Myocyte (in vitro differentiated cells): ENCODE measurements around the gene CHRNA4. TPM values are rescaled to one million over a fixed set of nuclear protein-coding genes. Genes with fewer than 3 reads are reported as not detected.
A peak's percentile ranks its signal among the peaks of the same experiment; 100 is the strongest.
"Not testable (repeated sequence)": the region's sequence is repeated elsewhere in the genome, so short reads cannot be mapped to it uniquely, and the experiment has no call there.

Experiments
- DNase-seq: peaks from one replicate; pipeline ENCODE4 v3.0.0-alpha.2; 2012; ENCODE audit warnings: low read depth
- total RNA-seq: library from RNA; depleted of rRNA; stranded (reverse); fragments of >200 nt; gene quantifications from 2 replicates; pipeline ENCODE4 v1.2.3, GENCODE V29; 2014

The CHRNA4 gene
- total RNA-seq, 1 donor from 2014 or later = not detected

- no peak for DNase-seq
Observed at GRCh38 chr20:63398744-63399514, 37.8 kb upstream of the CHRNA4 start.

GRCh38 chr20:63397946-63398450 is 36.8 kb upstream of the CHRNA4 start:
- DNase-seq = no peak

- DNase-seq = no peak
Observed at GRCh38 chr20:63397155-63397843, 36.1 kb upstream of the CHRNA4 start.

- no peak for DNase-seq
Observed at GRCh38 chr20:63396300-63396699, 35.2 kb upstream of the CHRNA4 start.

GRCh38 chr20:63395723-63396122 is 34.6 kb upstream of the CHRNA4 start:
- no peak for DNase-seq

- no peak for DNase-seq
Observed at GRCh38 chr20:63394920-63395455, 33.8 kb upstream of the CHRNA4 start.

GRCh38 chr20:63394069-63394919 is 33.1 kb upstream of the CHRNA4 start:
- DNase-seq = no peak

GRCh38 chr20:63393566-63393965 is 32.4 kb upstream of the CHRNA4 start:
- DNase-seq = no peak

- DNase-seq = no peak
Observed at GRCh38 chr20:63392465-63393365, 31.6 kb upstream of the CHRNA4 start.

GRCh38 chr20:63387917-63388316 is 26.8 kb upstream of the CHRNA4 start:
- no peak for DNase-seq

GRCh38 chr20:63387393-63387792 is 26.2 kb upstream of the CHRNA4 start:
- DNase-seq = no peak

GRCh38 chr20:63386491-63386890 is 25.3 kb upstream of the CHRNA4 start:
- no peak for DNase-seq

GRCh38 chr20:63385819-63386218 is 24.7 kb upstream of the CHRNA4 start:
- no peak for DNase-seq

GRCh38 chr20:63384336-63384735 is 23.2 kb upstream of the CHRNA4 start:
- DNase-seq = no peak

GRCh38 chr20:63383556-63383955 is 22.4 kb upstream of the CHRNA4 start:
- no peak for DNase-seq

- no peak for DNase-seq
Observed at GRCh38 chr20:63382551-63383300, 21.6 kb upstream of the CHRNA4 start.

GRCh38 chr20:63381781-63382431 is 20.8 kb upstream of the CHRNA4 start:
- DNase-seq = peak; percentile 11

GRCh38 chr20:63380346-63380870 is 19.3 kb upstream of the CHRNA4 start:
- peak; percentile 12 for DNase-seq

- DNase-seq = not testable (repeated sequence)
Observed at GRCh38 chr20:63379872-63380271, 18.7 kb upstream of the CHRNA4 start.
